ENCODE measurements around the gene PLEKHM2. TPM values are rescaled to one million over a fixed set of nuclear protein-coding genes. Genes with fewer than 3 reads are reported as not detected.

The PLEKHM2 gene
- polyA plus RNA-seq, 1 donor = 41.7 TPM

DNA sequence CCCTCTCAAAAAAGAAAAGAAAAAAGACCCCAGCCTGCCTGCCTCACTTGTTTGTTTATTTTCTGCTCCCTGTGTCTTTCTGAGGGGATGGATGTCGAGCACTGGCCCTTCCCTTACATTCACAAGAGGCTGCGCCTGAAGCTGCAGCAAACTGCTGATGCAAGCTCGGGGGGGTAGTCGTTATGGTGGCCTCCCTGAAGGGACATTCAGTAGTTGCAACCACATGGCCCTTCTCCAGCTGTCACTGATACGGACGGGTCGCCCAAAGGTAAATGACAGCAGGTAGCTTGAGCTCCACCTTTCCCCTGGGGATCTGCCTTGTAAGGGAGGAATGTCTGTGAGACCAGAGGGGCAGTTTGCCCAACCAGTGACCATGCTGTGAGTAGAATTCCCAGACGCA, 17.7 kb downstream of the PLEKHM2 start:
- DNase-seq = no peak

- no peak for DNase-seq
Measured at GRCh38 chr1:15702722-15703550, 18.8 kb downstream of the PLEKHM2 start.

DNA sequence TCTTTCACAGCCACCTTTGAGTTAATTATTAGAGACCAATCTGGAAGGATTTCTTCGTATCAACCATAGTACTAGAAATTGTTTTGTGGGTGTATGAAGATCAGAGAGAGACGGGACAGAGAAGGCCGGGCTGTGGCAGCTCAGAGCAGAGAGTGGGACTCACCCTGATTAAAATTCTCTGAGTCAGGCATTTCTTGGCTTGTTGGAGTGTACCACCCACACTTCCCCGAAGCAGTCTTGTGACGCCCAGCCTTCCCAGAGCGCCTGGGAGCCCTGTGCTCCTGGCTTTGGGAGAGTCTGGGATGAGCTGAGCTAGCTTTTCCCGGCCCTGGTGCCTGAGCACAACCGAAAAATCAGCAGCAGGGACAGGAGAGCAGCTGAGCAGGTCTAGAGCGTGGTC, 19.4 kb downstream of the PLEKHM2 start:
- no peak for DNase-seq

DNA sequence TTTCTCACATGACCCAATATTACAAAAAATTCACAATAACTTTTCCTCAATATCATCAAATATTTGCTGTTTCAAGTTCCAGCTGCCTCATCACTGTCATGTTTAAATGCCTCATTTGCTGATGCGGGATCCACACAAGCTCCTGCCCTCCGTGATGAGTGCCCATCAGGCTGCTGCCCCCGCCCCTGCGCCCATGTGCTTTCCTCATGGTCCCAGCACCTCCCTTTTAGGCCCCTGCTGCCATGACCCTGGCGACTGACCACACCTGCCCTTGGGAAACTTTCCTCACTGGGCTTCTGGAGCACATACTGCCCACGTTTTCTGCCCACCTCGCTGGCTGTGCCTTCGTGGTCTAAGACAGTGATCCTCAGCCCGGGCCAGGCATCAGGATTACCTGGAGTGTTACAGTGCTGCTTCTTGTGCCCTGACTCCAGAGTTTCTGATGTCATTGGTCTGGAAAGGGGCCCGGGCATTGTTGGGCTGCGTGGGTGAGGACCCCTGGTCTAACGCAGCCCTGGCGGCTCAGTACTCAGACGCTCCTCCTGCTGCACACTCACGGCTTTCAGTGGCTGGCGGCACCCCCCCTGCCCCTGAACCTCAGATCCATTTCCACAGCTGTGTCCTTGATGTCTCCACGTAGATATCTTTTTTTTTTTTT, 20.5 kb downstream of the PLEKHM2 start:
- DNase-seq = no peak

GRCh38 chr1:15705184-15705566, 21.1 kb downstream of the PLEKHM2 start:
- no peak for DNase-seq

- no peak for DNase-seq
Measured at GRCh38 chr1:15706751-15707150, 22.6 kb downstream of the PLEKHM2 start.

- DNase-seq = no peak
Measured at GRCh38 chr1:15707239-15707925, 23.3 kb downstream of the PLEKHM2 start.

DNA sequence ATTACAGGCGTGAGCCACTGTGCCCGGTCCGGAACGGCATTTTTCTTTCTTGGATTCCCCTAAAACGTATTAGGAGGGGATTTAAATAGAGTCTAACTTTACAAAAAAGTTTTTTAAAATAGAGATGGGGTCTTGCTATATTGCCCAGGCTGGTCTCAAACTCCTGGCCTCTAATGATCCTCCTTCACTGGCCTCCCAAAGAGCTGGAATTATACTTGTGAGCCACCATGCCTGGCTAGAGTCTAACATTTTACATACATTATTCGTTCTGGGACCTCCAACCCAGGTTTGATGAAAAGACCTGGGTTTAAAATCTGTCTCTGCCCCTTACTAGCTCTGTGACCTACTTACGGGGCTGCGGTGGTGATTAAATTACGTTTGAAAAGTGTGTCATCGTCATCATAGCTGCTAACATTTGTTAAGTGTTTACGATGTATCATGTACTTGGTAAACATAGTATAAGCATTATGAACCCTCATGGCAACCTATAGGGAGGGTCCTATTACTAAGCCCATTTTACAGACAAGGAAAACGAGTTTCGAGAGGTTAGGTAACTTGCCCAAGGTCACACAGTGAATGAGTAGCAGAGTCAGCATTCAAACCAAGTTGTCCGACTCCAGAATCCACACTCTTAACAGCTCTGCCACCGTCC, 24.5 kb downstream of the PLEKHM2 start:
- no peak for DNase-seq

- DNase-seq = no peak
Measured at GRCh38 chr1:15709226-15709625, 25.1 kb downstream of the PLEKHM2 start.

DNA sequence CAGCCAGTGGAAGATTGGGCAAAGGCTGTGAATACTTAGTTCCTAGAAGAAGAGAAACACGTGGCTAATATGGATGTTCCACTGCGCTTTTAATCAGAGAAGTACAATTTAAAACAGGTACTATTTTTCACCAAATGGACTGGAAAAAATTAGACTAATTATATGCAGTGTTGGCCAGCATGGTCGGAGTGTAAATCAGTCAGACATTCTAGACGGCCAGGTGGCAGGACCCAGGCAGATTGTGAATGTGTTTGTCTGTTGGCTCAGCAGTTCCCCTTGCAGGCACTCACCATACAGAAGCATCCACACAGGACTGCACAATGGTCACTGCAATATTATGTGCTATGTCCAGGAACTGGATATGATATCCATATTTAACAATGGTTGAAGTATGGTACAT, 28.0 kb downstream of the PLEKHM2 start:
- no peak for DNase-seq

- no peak for DNase-seq
Measured at GRCh38 chr1:15714406-15715136, 30.5 kb downstream of the PLEKHM2 start.

GRCh38 chr1:15717418-15718125, 33.5 kb downstream of the PLEKHM2 start:
- DNase-seq = no peak

GRCh38 chr1:15718199-15718601, 34.1 kb downstream of the PLEKHM2 start:
- no peak for DNase-seq

DNA sequence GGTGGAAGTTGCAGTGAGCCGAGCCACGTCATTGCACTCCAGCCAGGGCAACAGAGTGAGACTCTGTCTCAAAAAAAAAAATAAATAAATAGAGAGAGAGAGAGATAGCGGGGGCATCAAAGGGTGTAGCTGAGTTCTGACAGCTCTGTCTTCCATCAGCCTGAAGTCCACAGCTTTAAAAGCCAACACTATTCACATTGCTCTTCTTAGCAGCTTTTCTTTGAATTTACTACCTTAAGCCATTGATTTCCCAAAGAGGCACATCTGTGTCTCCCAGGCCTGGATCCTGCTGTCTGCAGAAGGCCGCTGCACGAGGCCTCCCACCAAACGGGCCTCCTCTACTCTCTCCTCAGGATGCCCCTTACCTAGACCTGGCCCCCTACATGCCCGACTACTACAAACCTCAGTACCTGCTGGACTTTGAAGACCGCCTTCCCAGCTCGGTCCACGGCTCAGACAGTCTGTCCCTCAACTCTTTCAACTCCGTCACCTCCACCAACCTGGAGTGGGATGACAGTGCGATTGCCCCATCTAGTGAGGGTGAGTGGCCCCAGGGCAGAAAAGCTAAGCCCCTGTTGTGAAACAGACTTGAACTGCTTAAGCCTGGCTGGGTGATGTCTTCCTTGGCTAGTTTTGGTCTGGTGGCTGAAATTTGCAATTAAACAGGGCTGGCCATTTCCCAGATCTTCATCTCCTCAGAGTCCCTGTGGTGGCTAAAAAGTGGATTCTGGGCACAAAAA, 35.4 kb downstream of the PLEKHM2 start:
- no peak for DNase-seq

DNA sequence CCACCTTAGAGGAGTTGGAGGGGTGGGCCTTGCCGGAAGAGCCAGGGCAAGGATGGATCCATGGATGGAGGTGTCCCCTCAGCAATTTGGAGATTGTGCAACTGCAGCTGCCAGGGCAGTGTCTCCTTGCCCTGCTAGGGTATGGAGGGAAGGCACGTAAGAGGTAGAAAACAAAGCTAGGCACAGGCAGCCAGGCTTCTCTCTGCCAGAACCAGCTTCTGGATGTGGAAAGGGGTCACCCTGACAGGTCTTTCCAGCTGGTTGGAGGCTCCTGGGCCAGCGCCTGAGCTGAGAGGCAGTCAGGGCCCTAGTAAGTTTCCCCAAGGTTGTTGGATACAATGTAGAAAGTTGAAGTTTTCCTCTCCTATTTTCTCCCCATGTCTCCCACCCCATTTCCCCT, 36.7 kb downstream of the PLEKHM2 start:
- no peak for DNase-seq

- DNase-seq = no peak
Measured at GRCh38 chr1:15722411-15722810, 38.3 kb downstream of the PLEKHM2 start.

DNA sequence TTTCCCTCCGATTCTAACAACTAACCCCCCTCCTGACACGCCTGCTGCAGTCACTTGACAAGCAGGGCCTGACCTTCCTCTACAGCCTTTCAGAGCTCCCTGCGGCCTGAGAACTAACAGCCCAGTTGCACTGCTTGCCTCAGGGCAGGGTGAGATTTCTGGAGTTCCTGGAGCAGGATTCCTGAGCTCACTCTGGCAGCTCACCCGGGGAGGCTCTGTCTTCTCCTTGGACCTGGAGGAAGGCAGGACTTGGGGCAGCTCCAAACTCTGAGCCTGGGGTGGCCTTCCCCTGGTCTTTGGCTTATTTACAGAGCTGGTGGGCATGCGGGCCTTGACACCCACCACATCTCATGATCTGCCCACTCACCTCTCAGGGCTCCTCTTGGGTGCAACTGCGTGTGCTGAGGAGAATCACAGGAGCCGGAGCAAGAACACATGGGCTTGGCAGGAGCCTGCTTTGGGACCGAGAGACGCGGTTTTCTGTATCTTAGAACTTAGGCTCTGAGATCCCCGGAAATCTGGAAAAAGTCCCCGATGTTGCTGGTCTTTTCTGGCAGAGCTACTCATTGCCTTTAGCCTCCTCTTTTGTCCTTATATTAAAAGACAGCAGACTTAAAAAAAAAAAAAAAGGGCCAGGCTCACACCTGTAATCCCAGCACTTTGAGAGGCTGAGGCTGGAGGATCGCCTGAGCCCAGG, 38.9 kb downstream of the PLEKHM2 start:
- no peak for DNase-seq

GRCh38 chr1:15723631-15724246, 39.6 kb downstream of the PLEKHM2 start:
- DNase-seq = no peak

Measured in left kidney (tissue), 2 donors.